ENCODE measurements around the gene FGF7. TPM values are rescaled to one million over a fixed set of nuclear protein-coding genes. Genes with fewer than 3 reads are reported as not detected.
"Not testable (repeated sequence)": the region's sequence is repeated elsewhere in the genome, so short reads cannot be mapped to it uniquely, and the experiment has no call there.

Gene FGF7
- total and polyA plus RNA-seq, 2 of the 8 experiments (the other 6 are each of a cell fraction or from before 2014, with no cell fraction given): not detected

DNA sequence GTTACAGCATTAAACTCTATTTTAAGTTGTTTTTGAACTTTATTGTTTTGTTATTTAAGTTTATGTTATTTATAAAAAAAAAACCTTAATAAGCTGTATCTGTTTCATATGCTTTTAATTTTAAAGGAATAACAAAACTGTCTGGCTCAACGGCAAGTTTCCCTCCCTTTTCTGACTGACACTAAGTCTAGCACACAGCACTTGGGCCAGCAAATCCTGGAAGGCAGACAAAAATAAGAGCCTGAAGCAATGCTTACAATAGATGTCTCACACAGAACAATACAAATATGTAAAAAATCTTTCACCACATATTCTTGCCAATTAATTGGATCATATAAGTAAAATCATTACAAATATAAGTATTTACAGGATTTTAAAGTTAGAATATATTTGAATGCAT, 62.4 kb downstream of the FGF7 start:
- H2BK120ac ChIP-seq (replicated peaks; ENCODE audit: low read depth, low read length); H2BK15ac ChIP-seq (ENCODE audit: low read length); H2BK20ac ChIP-seq (ENCODE audit: low read length); H3K27ac ChIP-seq (ENCODE audit: low read depth, low read length); H3K9ac ChIP-seq (replicated peaks in 1 of 4; ENCODE audit: extremely low read depth in 1 of 4, low read depth in 3 of 4, low read length in 3 of 4); H3K4me2 ChIP-seq (ENCODE audit: insufficient read depth in 1 of 2, low read depth in 2 of 2, low read length in 2 of 2); FAIRE-seq; H3K79me2 ChIP-seq (ENCODE audit: control insufficient read depth in 1 of 2, insufficient read depth in 2 of 2, low read length in 2 of 2); H2AK5ac ChIP-seq (ENCODE audit: low read depth, low read length); H3K14ac ChIP-seq (ENCODE audit: insufficient read length); H4K20me1 ChIP-seq (replicated peaks in 1 of 2; ENCODE audit: control insufficient read depth in 1 of 2, insufficient read depth in 2 of 2, low read length in 2 of 2); H3K36me3 ChIP-seq (ENCODE audit: control insufficient read depth in 2 of 4, insufficient read depth in 4 of 4, low read length in 3 of 4); H3K79me1 ChIP-seq (ENCODE audit: low read depth, low read length); H3K4me1 ChIP-seq (replicated peaks in 1 of 4; ENCODE audit: control insufficient read depth in 3 of 4, insufficient read depth in 4 of 4, low read length in 3 of 4); H3K56ac ChIP-seq (replicated peaks; ENCODE audit: insufficient read length, low read depth, low read length); POLR2A ChIA-PET (ENCODE audit: partially characterized antibody); H4K5ac ChIP-seq (ENCODE audit: insufficient read length, low read depth, low read length); H2BK5ac ChIP-seq (ENCODE audit: low read depth, low read length); DNase-seq (ENCODE audit: low read depth in 1 of 2, low spot score in 2 of 2); H3K23me2 ChIP-seq (ENCODE audit: low read depth, low read length); H3K9me3 ChIP-seq (ENCODE audit: insufficient read depth in 2 of 2, low read depth in 1 of 2, low read length in 1 of 2); H4K91ac ChIP-seq (replicated peaks; ENCODE audit: insufficient read length, low read length); H3K4me3 ChIP-seq (ENCODE audit: extremely low read depth in 1 of 4, insufficient read depth in 2 of 4, low read depth in 3 of 4, low read length in 4 of 4); H3K4ac ChIP-seq (replicated peaks; ENCODE audit: insufficient read length, low read depth, low read length); H3K18ac ChIP-seq (ENCODE audit: extremely low read depth, low read length); H3K27me3 ChIP-seq (replicated peaks in 1 of 4; ENCODE audit: control insufficient read depth in 3 of 4, extremely low read depth in 1 of 4, insufficient read depth in 3 of 4, low read length in 3 of 4); H4K8ac ChIP-seq (ENCODE audit: extremely low read depth, insufficient read depth, low read length); CTCF ChIA-PET (ENCODE audit: partially characterized antibody); H2BK12ac ChIP-seq (ENCODE audit: low read depth, low read length); H3K23ac ChIP-seq (ENCODE audit: insufficient read length); H2AFZ ChIP-seq (ENCODE audit: low read length): not testable (repeated sequence)
- 94% methylated on average over 1 of the region's 1 CpG; no CpG with 5 or more reads in 1 of the 2 experiments for WGBS, 2 experiments (ENCODE audit: extremely low coverage in 1 of 2, insufficient coverage in 1 of 2, insufficient read length in 1 of 2, insufficient replicate concordance in 2 of 2, low coverage in 1 of 2, low lambda C conversion rate in 2 of 2, missing lambda C conversion rate in 1 of 2)

All from H1 (cell line).